ENCODE measurements around the gene RING1. TPM values are rescaled to one million over a fixed set of nuclear protein-coding genes. Genes with fewer than 3 reads are reported as not detected.
A peak's percentile ranks its signal among the peaks of the same experiment; 100 is the strongest.

Gene RING1
- total RNA-seq = 24.5 TPM
- long read RNA-seq, partial matches to known transcripts = 8 of 12 reads
- long read RNA-seq, other reads (novel, unspliced or antisense) = 1 of 12 reads

DNA sequence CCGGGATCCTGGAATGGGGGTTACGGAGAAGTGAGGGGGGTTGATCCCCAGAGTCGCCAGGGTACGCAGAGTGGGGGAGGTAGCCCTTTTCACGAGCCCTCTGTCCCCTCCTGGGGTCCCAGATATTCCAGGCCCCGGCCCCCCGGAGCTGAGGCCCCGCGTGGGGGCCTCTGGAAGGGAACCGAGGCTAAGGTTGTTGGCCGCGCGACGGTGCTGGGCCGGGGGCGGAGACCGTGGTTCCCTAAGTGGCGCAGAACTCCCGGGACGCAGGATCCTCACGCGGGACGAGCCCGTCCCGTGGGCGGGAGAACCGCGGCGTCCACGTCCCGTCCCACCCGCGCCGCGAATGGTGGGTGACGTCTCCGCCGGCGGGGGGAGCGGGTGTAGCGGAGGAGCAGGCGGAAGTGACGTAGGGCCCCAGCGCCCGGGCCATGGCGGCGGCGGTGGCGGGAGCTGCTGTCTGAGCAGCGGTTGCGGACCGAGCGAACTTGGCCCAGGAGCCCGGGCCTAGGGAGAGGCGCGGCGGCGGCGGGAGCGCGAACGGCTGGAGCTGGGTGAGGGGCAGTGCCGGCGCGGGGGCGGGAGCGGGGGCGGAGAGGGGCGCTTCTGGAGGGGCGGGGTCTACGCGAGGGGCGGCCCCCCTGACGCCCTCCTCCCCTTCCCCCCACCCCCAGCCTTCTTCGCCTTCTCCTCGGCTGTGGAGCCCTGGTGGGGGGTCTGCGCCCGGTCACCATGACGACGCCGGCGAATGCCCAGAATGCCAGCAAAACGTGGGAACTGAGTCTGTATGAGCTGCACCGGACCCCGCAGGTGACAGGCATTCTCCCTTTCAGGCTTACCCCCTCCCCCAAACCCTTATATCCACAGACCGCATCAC lies at the start of gene RING1:
Gene RING1, plus strand, starts transcription at position 410 of the 877 bp plus-strand sequence. Its CDS starts 323 bp downstream, at position 733.
- intact Hi-C loops (cut with DNase I) = no loop called here
- DNase-seq (ENCODE audit: low spot score) = peak; percentile 95

DNA sequence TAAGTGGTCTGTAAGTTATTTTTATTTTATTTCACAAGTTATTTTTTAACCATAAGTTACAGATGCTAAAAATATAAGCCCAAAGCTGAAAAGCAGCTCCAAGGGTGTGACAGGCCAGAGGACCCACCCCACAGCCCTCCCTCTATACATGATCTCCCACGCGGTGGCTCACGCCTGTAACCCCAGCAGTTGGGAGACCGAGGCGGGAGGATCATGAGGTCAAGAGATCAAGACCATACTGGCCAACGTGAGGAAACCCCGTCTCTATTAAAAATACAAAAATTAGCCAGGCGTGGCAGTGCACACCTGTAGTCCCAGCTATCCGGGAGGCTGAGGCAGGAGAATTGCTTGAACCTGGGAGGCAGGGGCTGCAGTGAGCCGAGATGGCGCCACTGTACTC lies 48.2 kb upstream of the RING1 start:
- intact Hi-C loops (cut with DNase I) = no loop called here
- DNase-seq (ENCODE audit: low spot score) = no peak

DNA sequence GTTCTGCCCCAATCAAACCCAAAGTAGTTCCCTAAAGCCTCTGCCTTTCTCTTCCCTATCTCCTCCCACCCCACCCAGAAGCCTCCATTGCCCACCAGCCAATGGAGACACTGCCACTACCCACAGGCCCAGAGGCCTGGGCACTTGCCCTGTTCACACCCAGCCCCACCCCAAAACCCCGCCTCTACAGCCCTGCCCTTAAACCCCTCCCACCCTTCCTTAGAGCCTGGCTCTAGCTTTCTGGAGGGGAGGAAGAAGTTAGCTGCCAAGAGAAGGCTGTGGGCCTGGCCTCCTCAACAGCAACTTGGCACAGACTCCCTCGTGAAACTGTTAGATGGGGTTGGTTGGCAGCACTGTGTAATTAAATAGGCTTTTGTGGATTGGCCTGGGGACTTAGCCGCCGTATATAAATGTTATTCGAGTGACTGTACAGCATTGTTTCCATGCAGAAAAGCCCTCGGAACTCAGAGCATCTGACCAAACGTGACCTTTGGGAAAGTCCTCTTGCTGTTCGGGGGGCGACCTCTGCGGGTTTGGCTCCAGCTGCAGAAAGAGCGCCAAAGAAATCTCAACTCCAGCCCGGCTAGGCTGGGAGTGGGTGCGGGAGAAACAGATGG lies 47.5 kb upstream of the RING1 start:
- intact Hi-C loops (cut with DNase I) = loop anchor here (1.0 kb wide), 1 partner anchor 88 kb away; no protein-coding TSS in a partner anchor
- DNase-seq (ENCODE audit: low spot score) = no peak

DNA sequence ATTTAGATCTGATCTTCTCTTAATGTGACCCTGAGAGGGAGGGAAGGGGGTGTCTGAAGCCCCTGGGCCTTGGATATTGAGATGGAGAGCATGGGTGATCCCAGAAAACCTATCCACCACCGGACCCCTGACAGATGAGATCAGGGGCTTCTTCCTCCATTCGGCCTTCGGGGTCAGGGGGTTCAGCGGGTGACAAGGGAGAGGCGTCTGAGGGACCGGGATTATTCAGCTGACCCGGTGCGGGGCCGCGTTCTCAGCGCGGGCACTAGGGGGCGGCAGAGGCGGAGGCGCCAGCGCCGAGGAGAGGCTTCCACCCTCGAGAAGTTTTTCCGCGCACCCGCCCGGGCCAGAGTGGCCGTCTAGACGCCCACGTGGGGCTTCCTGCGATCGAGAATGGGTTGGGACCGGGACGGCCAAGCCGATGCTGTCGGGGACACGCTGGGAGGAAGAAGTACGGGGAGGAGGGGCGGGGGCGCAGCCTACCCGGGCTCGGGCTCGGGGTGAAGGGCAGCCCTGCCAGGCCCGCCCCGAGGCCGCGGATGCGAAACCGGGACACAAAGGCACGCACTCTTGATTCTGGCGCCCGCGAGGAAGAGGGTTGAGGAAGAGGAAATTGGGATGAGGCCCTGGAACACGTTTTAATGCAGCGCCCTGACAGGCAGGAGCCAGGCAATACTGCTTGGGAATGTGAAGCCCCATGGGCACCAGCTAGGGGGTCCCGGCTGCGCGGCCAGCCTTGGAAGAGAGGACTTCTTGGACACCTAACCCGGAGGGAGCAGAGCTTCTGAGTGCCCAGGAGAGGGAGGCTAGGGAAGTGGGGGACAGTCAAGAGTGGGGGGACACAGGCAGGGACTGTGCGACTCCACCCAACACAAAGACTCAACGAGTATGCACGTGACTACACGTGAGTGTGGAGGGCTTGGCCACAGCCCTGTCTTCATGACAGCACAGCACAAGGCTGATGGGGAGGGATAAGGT lies 46.7 kb upstream of the RING1 start:
- intact Hi-C loops (cut with DNase I) = loop anchor here (1.0 to 2.0 kb wide), 2 partner anchors 35 to 88 kb away; no protein-coding TSS in a partner anchor

DNA sequence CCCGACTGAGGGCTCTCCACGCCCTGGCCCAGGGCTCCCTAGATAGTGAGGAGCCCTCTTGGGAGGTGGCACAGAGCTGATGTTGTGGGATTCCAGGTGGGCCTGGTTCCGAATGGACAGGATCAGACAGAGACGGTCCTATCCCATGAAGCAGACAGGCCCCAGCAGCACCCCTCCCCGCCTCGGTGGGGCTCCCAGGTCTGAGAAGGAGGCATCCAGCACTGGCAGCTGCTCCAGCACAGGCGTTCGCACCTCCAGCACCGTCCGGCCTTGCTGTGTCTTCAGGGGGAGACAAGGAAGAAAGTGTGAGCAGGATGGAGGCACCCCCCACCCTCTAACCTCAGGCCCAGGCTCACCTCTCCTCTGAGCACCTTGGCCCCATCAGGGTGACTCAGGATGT lies 44.8 kb upstream of the RING1 start:
- no peak for DNase-seq (ENCODE audit: low spot score)
- intact Hi-C loops (cut with DNase I) = loop anchor here (2.0 kb wide), 1 partner anchor 33 kb away; no protein-coding TSS in a partner anchor

More for the DNA sequence above, 46.7 kb upstream of the RING1 start:
- DNase-seq (ENCODE audit: low spot score) = peak; percentile 93

DNA sequence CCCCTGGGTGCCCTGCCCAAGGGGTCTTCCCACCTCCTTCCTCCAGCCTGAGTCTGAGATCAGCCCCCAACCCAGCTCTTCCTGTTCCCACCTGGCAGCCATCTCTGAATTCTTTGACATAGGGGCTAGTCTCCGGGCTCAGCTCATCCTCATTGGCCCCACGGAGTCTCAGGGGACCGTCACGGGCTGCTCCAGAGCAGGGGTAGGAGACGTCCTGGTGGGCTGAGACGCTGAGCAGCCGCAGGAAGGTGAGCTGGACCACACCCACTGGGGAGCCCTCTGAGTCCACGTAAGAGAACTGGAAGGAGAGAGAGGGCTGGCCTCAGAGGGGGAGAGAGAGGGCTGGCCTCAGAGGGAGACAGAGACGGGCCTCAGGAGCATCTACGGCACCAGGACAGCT lies 44.1 kb upstream of the RING1 start:
- intact Hi-C loops (cut with DNase I) = no loop called here
- no peak for DNase-seq (ENCODE audit: low spot score)

DNA sequence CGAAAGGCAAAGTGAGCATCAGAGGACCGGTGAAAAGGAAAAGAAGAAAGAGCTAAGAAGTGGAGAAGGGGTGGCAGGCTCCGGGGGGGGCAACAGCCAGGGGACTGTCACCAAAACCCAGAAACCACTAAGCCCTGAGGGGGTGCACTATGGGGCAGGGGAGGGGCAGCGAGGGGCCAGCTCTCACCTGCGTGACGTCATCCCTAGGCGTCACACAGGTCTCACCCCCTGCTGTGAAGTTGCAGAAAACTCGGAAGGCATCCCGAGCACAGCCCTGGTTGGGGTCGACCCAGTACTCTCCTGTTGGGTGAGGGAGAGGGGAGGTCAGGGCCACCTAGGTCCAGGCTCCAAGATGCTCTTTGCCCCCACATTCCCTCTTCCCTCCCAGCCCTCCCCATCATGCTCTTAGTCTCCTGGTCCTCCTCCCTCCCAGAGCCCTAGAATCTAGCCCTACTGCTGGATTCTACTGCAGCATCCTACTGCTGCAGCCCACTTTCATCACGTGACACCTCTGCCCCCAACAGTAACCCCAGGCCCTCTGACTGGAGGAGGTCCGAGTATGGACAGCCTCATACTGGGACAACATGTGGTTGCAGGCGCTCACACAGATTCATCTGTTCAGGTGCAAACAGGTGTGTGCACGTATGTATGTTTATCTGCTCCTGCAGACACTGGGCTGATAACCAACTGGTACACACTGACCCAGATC lies 43.5 kb upstream of the RING1 start:
- intact Hi-C loops (cut with DNase I) = no loop called here
- no peak for DNase-seq (ENCODE audit: low spot score)

DNA sequence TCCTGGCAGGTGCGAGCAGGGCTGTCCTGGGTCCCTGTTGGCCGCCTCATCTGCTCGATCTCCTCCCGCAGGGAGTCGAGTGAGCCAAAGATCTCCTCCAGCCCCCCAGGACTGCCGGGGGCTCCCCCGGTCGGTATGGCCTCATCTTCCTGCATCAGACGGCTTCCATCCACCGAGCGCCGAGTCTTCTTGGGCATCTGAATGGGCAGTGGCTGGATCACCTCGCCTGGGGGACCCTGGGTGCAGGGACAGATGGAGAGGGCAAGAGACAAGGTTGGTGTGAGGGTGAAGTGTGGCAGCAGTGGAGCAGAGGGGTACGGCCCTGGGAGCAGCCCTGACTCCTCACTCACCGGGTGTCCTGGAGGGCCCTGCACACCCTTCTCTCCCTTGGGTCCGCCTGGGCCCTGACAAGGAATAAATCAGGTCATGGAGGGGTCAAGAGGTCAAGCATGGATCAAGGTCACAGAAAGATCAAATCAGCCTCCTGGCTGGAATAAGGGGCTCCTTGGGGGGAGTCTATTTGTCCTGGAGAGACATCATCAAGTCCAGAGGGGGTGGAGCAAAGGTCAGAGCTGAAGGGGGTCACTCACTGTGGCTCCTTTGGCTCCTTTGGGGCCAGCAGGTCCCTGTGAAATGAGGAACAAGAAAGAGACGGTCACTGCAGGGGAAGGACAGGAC lies 42.6 kb upstream of the RING1 start:
- no peak for DNase-seq (ENCODE audit: low spot score)
- intact Hi-C loops (cut with DNase I) = no loop called here

DNA sequence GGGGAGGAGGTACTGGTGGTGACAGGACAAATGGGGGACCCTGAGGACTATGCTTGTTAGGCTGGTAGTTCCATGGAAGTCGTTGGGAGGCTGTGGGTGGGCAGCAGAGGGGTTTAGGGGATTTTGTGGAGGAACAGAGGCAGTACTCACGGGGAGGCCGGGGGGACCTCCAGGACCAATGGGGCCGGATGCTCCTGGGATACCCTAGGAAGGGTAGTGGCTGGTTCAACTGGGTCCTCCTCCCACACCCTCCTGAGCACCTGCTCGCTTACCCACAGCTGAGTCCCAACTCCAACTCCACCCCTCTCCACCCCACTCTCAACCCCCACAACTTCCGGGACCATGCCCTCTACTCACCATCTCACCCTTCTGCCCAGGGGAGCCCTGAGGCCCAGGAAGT lies 41.9 kb upstream of the RING1 start:
- no peak for DNase-seq (ENCODE audit: low spot score)

DNA sequence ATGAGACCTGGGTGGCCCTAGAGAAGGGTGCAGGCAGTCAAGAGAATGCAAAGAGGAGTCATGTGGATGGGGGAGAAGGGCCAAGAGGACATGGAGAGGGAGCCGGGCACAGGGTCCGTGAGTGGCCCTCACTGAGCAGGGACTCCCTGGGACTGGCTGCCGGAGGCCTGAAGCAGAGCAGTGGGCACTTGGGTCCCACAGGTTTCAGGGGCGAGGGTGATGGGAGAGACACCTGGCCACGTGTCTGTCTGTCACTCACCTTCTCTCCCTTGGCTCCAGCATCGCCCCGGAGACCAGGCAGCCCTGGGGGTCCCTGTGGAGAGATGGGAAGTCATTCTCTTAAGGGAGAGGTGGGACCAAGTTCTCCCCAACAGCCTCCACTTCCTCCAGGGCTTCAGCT lies 41.5 kb upstream of the RING1 start:
- no peak for DNase-seq (ENCODE audit: low spot score)
- intact Hi-C loops (cut with DNase I) = no loop called here

More for the DNA sequence above, 41.9 kb upstream of the RING1 start:
- intact Hi-C loops (cut with DNase I) = no loop called here

DNA sequence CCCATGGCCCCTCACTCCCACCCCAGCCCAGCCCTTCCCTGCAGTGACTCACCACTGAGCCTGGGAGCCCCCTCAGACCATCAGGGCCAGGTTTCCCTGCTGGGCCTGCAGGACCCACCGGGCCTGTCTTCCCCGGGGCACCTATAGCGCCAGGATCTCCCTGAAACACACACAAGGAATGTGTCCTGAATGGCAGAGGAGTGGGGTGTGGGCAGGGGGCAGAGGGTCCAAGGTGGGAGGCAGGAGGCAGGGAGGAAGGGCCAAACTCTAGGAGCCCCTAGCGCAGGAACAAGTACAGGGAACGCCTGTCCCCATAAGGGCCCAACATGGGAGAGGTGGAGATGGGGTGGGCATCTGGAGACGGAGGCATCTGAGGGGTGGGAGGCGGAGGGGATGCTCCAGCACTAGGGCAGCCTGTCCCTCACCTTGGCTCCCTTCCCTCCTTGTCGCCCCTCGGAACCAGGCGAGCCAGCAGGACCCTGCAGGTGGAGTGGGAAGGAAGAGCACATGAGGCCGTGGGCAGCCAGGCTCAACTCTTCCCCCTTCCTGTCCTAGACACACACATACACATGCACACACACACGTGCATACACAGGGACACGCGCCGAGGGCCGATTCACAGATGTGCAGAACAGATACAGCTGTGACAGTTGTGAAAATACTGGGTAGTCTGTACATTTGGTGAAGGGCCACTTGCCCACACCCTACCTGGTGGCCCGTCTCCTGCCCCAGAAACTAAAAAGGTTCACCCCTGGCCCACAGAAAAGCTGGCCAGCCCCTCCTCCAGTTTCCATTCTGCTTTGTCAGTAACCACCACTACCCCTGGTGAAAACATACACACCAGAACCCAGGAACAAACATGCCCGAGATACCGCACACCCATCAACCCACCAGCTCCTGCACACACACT lies 40.7 kb upstream of the RING1 start:
- intact Hi-C loops (cut with DNase I) = no loop called here
- no peak for DNase-seq (ENCODE audit: low spot score)

DNA sequence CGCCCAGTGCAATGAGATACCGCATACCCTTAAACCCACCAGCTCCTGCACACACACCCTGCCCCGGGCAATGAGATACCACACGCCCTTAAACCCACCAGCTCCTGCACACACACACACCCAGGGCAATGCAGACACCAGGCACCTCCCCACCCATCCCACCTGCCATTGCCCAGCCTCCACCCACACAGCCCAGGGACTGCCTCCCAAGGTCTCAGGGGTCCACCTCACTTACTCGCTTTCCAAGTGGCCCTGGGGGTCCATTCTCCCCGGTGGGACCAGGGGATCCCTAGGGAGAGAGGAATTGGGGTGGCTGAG lies 40.1 kb upstream of the RING1 start:
- intact Hi-C loops (cut with DNase I) = no loop called here
- DNase-seq (ENCODE audit: low spot score) = no peak

DNA sequence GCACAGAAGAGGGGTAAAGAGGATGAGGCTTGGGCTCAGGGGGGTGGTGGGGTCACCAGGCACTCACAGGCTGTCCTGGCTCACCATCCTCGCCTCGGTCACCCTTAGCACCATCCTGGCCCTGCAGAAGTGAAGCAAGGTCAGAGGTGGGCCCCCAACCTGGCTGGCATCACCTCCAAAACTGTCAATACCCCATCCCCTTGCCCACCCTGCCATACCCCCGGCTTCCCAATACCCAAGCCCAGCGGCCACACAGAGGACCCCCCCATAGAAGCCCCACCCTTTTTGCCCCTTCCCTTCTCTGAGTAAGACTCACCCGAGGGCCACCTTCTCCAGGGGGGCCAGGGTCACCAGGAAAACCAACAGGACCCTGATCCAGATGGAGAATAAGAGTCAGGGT lies 39.7 kb upstream of the RING1 start:
- DNase-seq (ENCODE audit: low spot score) = no peak
- intact Hi-C loops (cut with DNase I) = no loop called here

DNA sequence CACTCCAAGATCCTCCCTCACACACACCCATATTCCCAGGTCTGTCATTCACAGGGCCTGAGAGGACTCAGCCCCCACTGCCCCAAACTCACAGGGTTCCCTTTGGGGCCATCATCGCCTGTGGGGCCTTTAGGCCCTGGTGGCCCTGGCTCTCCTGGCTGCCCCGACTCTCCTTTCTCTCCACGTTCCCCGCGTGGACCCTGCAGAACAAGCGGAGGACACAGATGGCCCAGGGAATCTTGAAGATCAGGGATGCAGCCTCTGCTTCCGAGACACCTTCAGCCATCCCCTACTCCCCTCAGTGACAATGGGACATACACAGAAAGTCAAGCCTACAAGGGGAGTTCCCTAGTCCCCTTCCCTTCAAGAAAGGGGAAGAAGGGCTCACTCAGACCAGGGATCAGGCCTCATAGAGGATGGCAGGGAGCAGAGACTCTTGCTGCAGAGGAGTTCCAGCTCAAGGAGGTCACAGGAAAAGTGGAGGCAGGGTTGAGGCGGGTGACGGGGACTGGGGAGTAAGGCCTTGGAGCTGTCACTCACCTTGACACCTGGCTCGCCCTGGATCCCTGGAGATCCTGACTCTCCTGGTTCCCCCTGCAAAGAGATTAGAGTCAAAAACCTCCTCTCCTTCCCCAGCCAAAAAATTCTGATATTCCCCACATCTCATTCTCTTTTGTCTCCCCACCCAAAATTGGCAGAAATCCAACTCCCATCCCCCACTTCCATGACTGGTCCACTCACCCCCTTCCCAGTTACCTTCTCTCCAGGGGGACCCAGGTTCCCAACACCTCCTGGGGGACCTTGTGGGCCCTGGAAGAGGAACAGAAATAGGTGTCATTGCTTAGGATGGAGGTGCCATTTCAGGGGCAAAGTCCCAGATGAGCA lies 38.8 kb upstream of the RING1 start:
- no peak for DNase-seq (ENCODE audit: low spot score)
- intact Hi-C loops (cut with DNase I) = no loop called here

DNA sequence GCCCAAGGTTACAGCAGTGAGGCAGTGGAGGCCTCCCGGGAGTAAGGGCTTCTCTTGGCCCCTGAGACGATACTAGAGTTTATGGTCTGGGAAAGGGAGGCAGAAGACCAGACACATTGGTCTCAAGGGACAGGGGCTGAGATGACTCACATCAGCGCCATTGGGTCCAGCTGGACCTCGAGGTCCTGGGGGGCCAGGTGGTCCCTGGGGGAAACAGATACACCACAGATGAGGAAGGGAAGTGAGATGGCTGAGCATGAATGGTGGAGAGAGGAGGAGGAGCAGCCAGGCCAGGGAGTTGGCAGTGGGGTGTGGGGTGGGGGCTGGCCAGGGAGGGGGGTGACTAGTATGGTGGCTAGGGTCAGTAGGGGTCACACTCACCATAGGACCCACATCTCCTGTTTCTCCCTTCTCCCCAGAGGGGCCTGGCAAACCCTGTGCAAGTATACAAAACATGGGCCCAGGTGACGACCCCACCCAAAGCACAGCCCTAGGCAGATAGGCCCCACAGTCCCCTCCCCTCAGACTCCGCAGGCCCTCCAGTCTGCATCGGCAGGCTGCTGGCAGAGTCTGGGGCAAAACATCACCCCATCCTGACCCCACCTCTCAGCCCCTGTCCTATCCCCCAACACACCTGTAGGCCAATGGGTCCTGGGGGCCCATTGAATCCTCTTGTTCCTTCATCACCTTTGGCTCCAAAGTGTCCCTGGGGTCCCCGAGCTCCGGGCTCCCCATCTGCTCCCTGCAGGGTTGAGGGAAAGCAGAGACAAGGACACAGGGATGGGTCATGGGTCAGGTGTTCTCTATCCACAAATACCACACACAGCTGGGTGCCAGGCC lies 37.9 kb upstream of the RING1 start:
- intact Hi-C loops (cut with DNase I) = no loop called here
- peak; percentile 54 for DNase-seq (ENCODE audit: low spot score)
